Activated CD4-positive, alpha-beta T cell treated with anti-CD3 and anti-CD28 coated beads, Interleukin-2, amount 50 U/mL, for 48 hours (primary cell): Measurements from ENCODE around the gene ZFYVE9.
"Not testable (repeated sequence)": the region's sequence is repeated elsewhere in the genome, so short reads cannot be mapped to it uniquely, and the experiment has no call there.

ENCODE experiments used
- DNase-seq, 2 experiments: peaks; one replicate each; pipeline ENCODE4 v3.0.0-alpha.2; 2020

Gene ZFYVE9

GRCh38 chr1:52152572-52152971, 10.7 kb downstream of the ZFYVE9 start:
- DNase-seq: no peak

GRCh38 chr1:52153010-52153409, 11.1 kb downstream of the ZFYVE9 start:
- no peak for DNase-seq

- DNase-seq: no peak
These were observed 12.0 kb downstream of the ZFYVE9 start for GRCh38 chr1:52153898-52154297.

- DNase-seq: no peak
These were observed 14.6 kb downstream of the ZFYVE9 start for GRCh38 chr1:52156460-52156859.

GRCh38 chr1:52157582-52157981, 15.7 kb downstream of the ZFYVE9 start:
- DNase-seq: no peak

GRCh38 chr1:52158218-52158617, 16.3 kb downstream of the ZFYVE9 start:
- DNase-seq: no peak

GRCh38 chr1:52159033-52159789, 17.3 kb downstream of the ZFYVE9 start:
- no peak for DNase-seq

GRCh38 chr1:52162947-52163346, 21.1 kb downstream of the ZFYVE9 start:
- no peak for DNase-seq

- no peak for DNase-seq
These were observed 22.7 kb downstream of the ZFYVE9 start for GRCh38 chr1:52164604-52165003.

- DNase-seq: no peak
These were observed 25.3 kb downstream of the ZFYVE9 start for GRCh38 chr1:52166996-52167753.

- DNase-seq: no peak
These were observed 26.6 kb downstream of the ZFYVE9 start for GRCh38 chr1:52168373-52169080.

GRCh38 chr1:52171149-52171548, 29.3 kb downstream of the ZFYVE9 start:
- not testable (repeated sequence) for DNase-seq

- DNase-seq: no peak
These were observed 37.2 kb downstream of the ZFYVE9 start for GRCh38 chr1:52179073-52179472.

GRCh38 chr1:52180176-52180575, 38.3 kb downstream of the ZFYVE9 start:
- no peak for DNase-seq

GRCh38 chr1:52181759-52182158, 39.9 kb downstream of the ZFYVE9 start:
- DNase-seq: not testable (repeated sequence)

- not testable (repeated sequence) for DNase-seq
These were observed 40.4 kb downstream of the ZFYVE9 start for GRCh38 chr1:52182328-52182727.

GRCh38 chr1:52182874-52183400, 41.0 kb downstream of the ZFYVE9 start:
- DNase-seq: no peak

GRCh38 chr1:52186449-52186848, 44.6 kb downstream of the ZFYVE9 start:
- DNase-seq: no peak

GRCh38 chr1:52189898-52190480, 48.1 kb downstream of the ZFYVE9 start:
- DNase-seq: no peak

- DNase-seq: no peak
These were observed 48.8 kb downstream of the ZFYVE9 start for GRCh38 chr1:52190500-52191252.

GRCh38 chr1:52191395-52191965, 49.6 kb downstream of the ZFYVE9 start:
- DNase-seq: no peak

GRCh38 chr1:52192024-52192423, 50.1 kb downstream of the ZFYVE9 start:
- no peak for DNase-seq
